Measurements from ENCODE around the gene DNAH9.

- TF ChIP-seq CTCF (IDR thresholded peaks at IDR 0.05) (no peak), POLR2A (IDR thresholded peaks at IDR 0.05) (no peak)
Measured at GRCh38 chr17:11990363-11990983, 392.2 kb downstream of the DNAH9 start.
